H1 (cell line): ENCODE measurements around the gene ASXL2. TPM values are rescaled to one million over a fixed set of nuclear protein-coding genes. Genes with fewer than 3 reads are reported as not detected.
A peak's percentile ranks its signal among the peaks of the same experiment; 100 is the strongest.

ENCODE experiments used
- CTCF ChIA-PET: fragments of 300-600 bp; sonication (Branson Sonifier 250); formaldehyde crosslinking; loops from one replicate; lab custom pipeline; 2021; ENCODE audit not compliant: partially characterized antibody; lab: Charles Lee
- POLR2A ChIA-PET: fragments of 300-600 bp; sonication (Branson Sonifier 250); formaldehyde crosslinking; loops from one replicate; lab custom pipeline; 2021; ENCODE audit warnings: inconsistent platforms; ENCODE audit not compliant: partially characterized antibody; lab: Charles Lee
- DNase-seq, 2 experiments: peaks; one replicate each; pipeline versions ENCODE4 v3.0.0 to v3.0.0-alpha.2; 2010 to 2022; ENCODE audit warnings: low spot score in 2 of 2, low read depth in 1 of 2, mixed read lengths in 1 of 2
- FAIRE-seq: peaks from 2 replicates; lab custom pipeline; 2011; peaks lifted over from hg19 to GRCh38; lab: Jason Lieb, UNC
- H2AFZ ChIP-seq: 2 replicates; pipeline ENCODE4 v1.8.1; 2012; ENCODE audit warnings: low read length, inconsistent platforms
- H2AK5ac ChIP-seq: 2 replicates; pipeline ENCODE4 v1.6.1; 2013; ENCODE audit warnings: low read depth, low read length
- H2BK120ac ChIP-seq: replicated peaks from 2 replicates; pipeline ENCODE3; 2013; ENCODE audit warnings: low read depth, low read length, inconsistent platforms
- H2BK12ac ChIP-seq: 2 replicates; pipeline ENCODE4 v1.6.1; 2013; ENCODE audit warnings: low read depth, low read length
- H2BK15ac ChIP-seq: 2 replicates; pipeline ENCODE4 v1.6.1; 2013; ENCODE audit warnings: low read length
- H2BK20ac ChIP-seq: 2 replicates; pipeline ENCODE4 v1.6.1; 2013; ENCODE audit warnings: low read length
- H2BK5ac ChIP-seq: 2 replicates; pipeline ENCODE4 v1.6.1; 2013; ENCODE audit warnings: low read depth, low read length
- H3K14ac ChIP-seq: 2 replicates; pipeline ENCODE4 v1.6.1; 2013; ENCODE audit warnings: inconsistent platforms; ENCODE audit not compliant: insufficient read length
- H3K18ac ChIP-seq: 2 replicates; pipeline ENCODE4 v1.6.1; 2013; ENCODE audit warnings: low read length; ENCODE audit errors: extremely low read depth
- H3K23ac ChIP-seq: 2 replicates; pipeline ENCODE4 v1.6.1; 2013; ENCODE audit warnings: inconsistent platforms; ENCODE audit not compliant: insufficient read length
- H3K23me2 ChIP-seq: 2 replicates; pipeline ENCODE4 v1.6.1; 2013; ENCODE audit warnings: low read depth, low read length
- H3K27ac ChIP-seq: 2 replicates; pipeline ENCODE4 v1.6.1; 2011; ENCODE audit warnings: low read depth, low read length, inconsistent platforms
- H3K27me3 ChIP-seq, 4 experiments: replicated peaks in 1 of 4; 1 replicate in 1 of 4; 2 replicates in 3 of 4; pipeline versions ENCODE4 v1.6.1 to v1.8.1; 2011 to 2013; ENCODE audit warnings: low read length in 3 of 4, mild to moderate bottlenecking in 3 of 4, inconsistent platforms in 2 of 4, mixed read lengths in 2 of 4, moderate library complexity in 1 of 4; ENCODE audit not compliant: control insufficient read depth in 3 of 4, insufficient read depth in 3 of 4; ENCODE audit errors: extremely low read depth in 1 of 4
- H3K36me3 ChIP-seq, 4 experiments: 2 replicates each; pipeline versions ENCODE4 v1.6.1 to v1.8.1; 2011 to 2013; ENCODE audit warnings: mild to moderate bottlenecking in 4 of 4, low read length in 3 of 4, moderate library complexity in 2 of 4, control low read depth in 1 of 4, inconsistent platforms in 1 of 4; ENCODE audit not compliant: insufficient read depth in 4 of 4, control insufficient read depth in 2 of 4
- H3K4ac ChIP-seq: replicated peaks from 2 replicates; pipeline ENCODE3; 2013; ENCODE audit warnings: low read length, low read depth, mixed read lengths, inconsistent platforms; ENCODE audit not compliant: insufficient read length
- H3K4me1 ChIP-seq, 4 experiments: replicated peaks in 1 of 4; 1 replicate in 1 of 4; 2 replicates in 3 of 4; pipeline versions ENCODE4 v1.6.1 to v1.8.1; 2011 to 2013; ENCODE audit warnings: low read length in 3 of 4, inconsistent platforms in 2 of 4, mixed read lengths in 1 of 4; ENCODE audit not compliant: insufficient read depth in 4 of 4, control insufficient read depth in 3 of 4
- H3K4me2 ChIP-seq, 2 experiments: 2 replicates each; pipeline versions ENCODE4 v1.6.1 to v1.8.1; 2011 to 2013; ENCODE audit warnings: low read depth in 2 of 2, low read length in 2 of 2, control low read depth in 1 of 2, inconsistent platforms in 1 of 2, mild to moderate bottlenecking in 1 of 2; ENCODE audit not compliant: insufficient read depth in 1 of 2
- H3K4me3 ChIP-seq, 4 experiments: fragments of 200-600, 300-600 bp in 1 of 4; sonication (generic), shearing (Covaris generic), sonication (Bioruptor Twin) in 1 of 4; 2 replicates each; pipeline versions ENCODE4 v1.5.1 to v1.8.1; 2011 to 2016; ENCODE audit warnings: low read length in 4 of 4, low read depth in 3 of 4, control low read depth in 2 of 4, inconsistent platforms in 2 of 4, mild to moderate bottlenecking in 2 of 4, mixed read lengths in 1 of 4, moderate library complexity in 1 of 4; ENCODE audit not compliant: insufficient read depth in 2 of 4; ENCODE audit errors: extremely low read depth in 1 of 4
- H3K56ac ChIP-seq: replicated peaks from 2 replicates; pipeline ENCODE3; 2013; ENCODE audit warnings: low read depth, mild to moderate bottlenecking, mixed read lengths, low read length, inconsistent platforms; ENCODE audit not compliant: insufficient read length
- H3K79me1 ChIP-seq: 2 replicates; pipeline ENCODE4 v1.6.1; 2013; ENCODE audit warnings: low read depth, low read length, control low read depth
- H3K79me2 ChIP-seq, 2 experiments: 2 replicates each; pipeline versions ENCODE4 v1.6.1 to v1.8.1; 2012 to 2013; ENCODE audit warnings: low read length in 2 of 2, mild to moderate bottlenecking in 2 of 2, inconsistent platforms in 1 of 2; ENCODE audit not compliant: insufficient read depth in 2 of 2, control insufficient read depth in 1 of 2
- H3K9ac ChIP-seq, 4 experiments: replicated peaks in 1 of 4; 1 replicate in 1 of 4; 2 replicates in 3 of 4; pipeline versions ENCODE4 v1.6.1 to v1.8.1; 2011 to 2013; ENCODE audit warnings: low read depth in 3 of 4, low read length in 3 of 4, control low read depth in 2 of 4, mild to moderate bottlenecking in 2 of 4, moderate library complexity in 2 of 4, inconsistent platforms in 1 of 4; ENCODE audit errors: extremely low read depth in 1 of 4
- H3K9me3 ChIP-seq, 2 experiments: 2 replicates each; pipeline versions ENCODE4 v1.6.1 to v1.8.1; 2012 to 2013; ENCODE audit warnings: mild to moderate bottlenecking in 2 of 2, moderate library complexity in 2 of 2, control low read depth in 1 of 2, inconsistent platforms in 1 of 2, low read depth in 1 of 2, low read length in 1 of 2, mixed read lengths in 1 of 2; ENCODE audit not compliant: insufficient read depth in 2 of 2
- H4K20me1 ChIP-seq, 2 experiments: replicated peaks in 1 of 2; 2 replicates each; pipeline versions ENCODE3 to v1.8.1; 2011 to 2013; ENCODE audit warnings: inconsistent platforms in 2 of 2, low read length in 2 of 2, mild to moderate bottlenecking in 1 of 2; ENCODE audit not compliant: insufficient read depth in 2 of 2, control insufficient read depth in 1 of 2
- H4K5ac ChIP-seq: 2 replicates; pipeline ENCODE4 v1.6.1; 2013; ENCODE audit warnings: low read length, low read depth, mixed read lengths, inconsistent platforms; ENCODE audit not compliant: insufficient read length
- H4K8ac ChIP-seq: 2 replicates; pipeline ENCODE4 v1.8.0; 2013; ENCODE audit warnings: mild to moderate bottlenecking, moderate library complexity, low read length, inconsistent platforms; ENCODE audit not compliant: insufficient read depth; ENCODE audit errors: extremely low read depth
- H4K91ac ChIP-seq: replicated peaks from 2 replicates; pipeline ENCODE3; 2013; ENCODE audit warnings: low read length, mixed read lengths, inconsistent platforms; ENCODE audit not compliant: insufficient read length
- CHD2 ChIP-seq: IDR thresholded peaks from 2 replicates; pipeline ENCODE4 v1.6.1; 2012; ENCODE audit warnings: low read length, improper control_type of control experiment
- E2F6 ChIP-seq: IDR thresholded peaks from 2 replicates; pipeline ENCODE4 v1.6.1; 2012; ENCODE audit warnings: inconsistent platforms
- GABPA ChIP-seq: IDR thresholded peaks from 2 replicates; pipeline ENCODE4 v1.6.1; 2011; ENCODE audit warnings: mild to moderate bottlenecking, low read length, moderate library complexity, borderline replicate concordance; ENCODE audit not compliant: insufficient read depth
- KDM5A ChIP-seq: fragments of 200-600 bp; IDR thresholded peaks from 2 replicates; pipeline ENCODE4 v1.7.1; 2012; ENCODE audit warnings: mild to moderate bottlenecking, low read length, inconsistent platforms, mixed read lengths
- NRF1 ChIP-seq: IDR thresholded peaks from 2 replicates; pipeline ENCODE4 v1.6.1; 2011; ENCODE audit warnings: mild to moderate bottlenecking, low read depth, low read length, improper control_type of control experiment
- PHF8 ChIP-seq: fragments of 200-600 bp; sonication (generic); conservative IDR thresholded peaks from 2 replicates; pipeline ENCODE4 v1.7.1; 2012; ENCODE audit warnings: low read depth, mild to moderate bottlenecking, inconsistent platforms, low read length, moderate library complexity
- POLR2A ChIP-seq, 2 experiments: IDR thresholded peaks; 1 replicate in 1 of 2; 2 replicates in 1 of 2; pipeline ENCODE4 v1.6.1; 2011; ENCODE audit warnings: low read depth in 2 of 2, low read length in 2 of 2, mild to moderate bottlenecking in 2 of 2; ENCODE audit errors: control extremely low read depth in 1 of 2
- POLR2AphosphoS5 ChIP-seq: IDR thresholded peaks from 2 replicates; pipeline ENCODE4 v1.6.1; 2011; ENCODE audit warnings: low read depth, low read length
- SAP30 ChIP-seq: fragments of 300-600 bp; sonication (generic); IDR thresholded peaks from 2 replicates; pipeline ENCODE4 v1.7.1; 2012; ENCODE audit warnings: low read length, moderate library complexity, mild to moderate bottlenecking, inconsistent platforms; ENCODE audit not compliant: insufficient read depth, insufficient replicate concordance
- SRF ChIP-seq: IDR thresholded peaks from 2 replicates; pipeline ENCODE4 v1.6.1; 2011; ENCODE audit warnings: mild to moderate bottlenecking, low read depth, low read length, moderate library complexity
- SUZ12 ChIP-seq: fragments of 200-600 bp; sonication (generic); IDR thresholded peaks from 2 replicates; pipeline ENCODE4 v1.6.1; 2012; ENCODE audit warnings: mild to moderate bottlenecking, inconsistent platforms, low read length, moderate library complexity, mixed read lengths
- WGBS, 2 experiments: shearing (Covaris generic) in 1 of 2; methylation state at CpG; one replicate each; pipeline versions ENCODE4 v1.1.6 to v1.1.7; 2013 to 2015; ENCODE audit warnings: low lambda C conversion rate in 2 of 2, mixed read lengths in 2 of 2, inconsistent platforms in 1 of 2, low coverage in 1 of 2, missing lambda C conversion rate in 1 of 2; ENCODE audit not compliant: insufficient replicate concordance in 2 of 2, insufficient coverage in 1 of 2, insufficient read length in 1 of 2; ENCODE audit errors: extremely low coverage in 1 of 2, missing lambda C conversion rate in 1 of 2; 5-methylcytosine and 5-hydroxymethylcytosine counted together
- polyA plus RNA-seq, 7 experiments: library from polyadenylated mRNA; depleted of rRNA in 3 of 7; stranded (reverse) in 5 of 7; unstranded in 2 of 7; fragments of >200 nt in 5 of 7; fragments of 200-250 nt in 2 of 7; gene quantifications; 1 replicate in 5 of 7; 2 replicates in 1 of 7; 4 replicates in 1 of 7; pipeline versions ENCODE4 v1.2.1 to v1.2.3, GENCODE V29; 2011 to 2013; ENCODE audit warnings: missing spikeins in 2 of 7, mixed read lengths in 2 of 7
- total RNA-seq: library from RNA; stranded (reverse); fragmentation: NEBNext Ultra II Directional; extraction: Animal tissue kit (Norgen Biotek cat#: 25700); gene quantifications from 2 replicates; pipeline ENCODE4 v1.2.1, GENCODE V29; 2021

Gene ASXL2
- total and polyA plus RNA-seq, 2 of the 8 experiments (the other 6 are each of a cell fraction or from before 2014, with no cell fraction given), result 7.2 to 41.3 TPM

- 90% methylated on average over 18 of the region's 18 CpGs; no CpG with 5 or more reads in 1 of the 2 experiments for WGBS, 2 experiments
- no peaks in the 10 kb centered on the region for H3K79me1 ChIP-seq
- H3K23me2 ChIP-seq, result no peaks in the 10 kb centered on the region
These were observed 48.9 kb upstream of the ASXL2 start for GRCh38 chr2:25926984-25927756.

More at GRCh38 chr2:25926984-25927756, 48.9 kb upstream of the ASXL2 start:
- Histone ChIP-seq H3K4me1 (0 out of 7 replicates have a peak, but pooled peaks cover 0 to 2% (median 0%) of the 10 kb centered on the region in 4 experiments), H3K27me3 (no peaks in the 10 kb centered on the region), H3K4ac (no peak overlapping the region), H3K4me3 (no peak overlapping the region), H4K91ac (no peak overlapping the region), H3K56ac (no peak overlapping the region), H2BK5ac (no peak overlapping the region), H2AFZ (no peak overlapping the region), H3K23ac (no peak overlapping the region), H3K27ac (0 out of 2 replicates have a peak overlapping the region, but pooled peaks have one; percentile 7), H2BK12ac (no peak overlapping the region), H3K36me3 (peaks cover 2 to 27% (median 8%) of the 10 kb centered on the region in 4 experiments; a peak in 6 of 8 replicates), H3K9me3 (no peaks in the 10 kb centered on the region), H2BK20ac (no peak overlapping the region), H4K20me1 (peaks cover 0 to 3% of the 10 kb centered on the region in 2 experiments), H2BK15ac (no peak overlapping the region), H3K14ac (no peak overlapping the region), H3K9ac (no peak overlapping the region; a peak in 1 of 7 replicates), H4K8ac (no peak overlapping the region), H2AK5ac (no peak overlapping the region), H3K4me2 (no peak overlapping the region), H2BK120ac (no peak overlapping the region), H3K79me2 (no peaks in the 10 kb centered on the region), H3K18ac (no peak overlapping the region), H4K5ac (no peak overlapping the region)
- ChIA-PET POLR2A (no interaction called here), CTCF (no interaction called here)
- FAIRE-seq, result no peak
- DNase-seq, result no peak
- TF ChIP-seq POLR2A (IDR thresholded peaks at IDR 0.05; ENCODE audit: control extremely low read depth in 1 of 2, low read depth in 2 of 2, low read length in 2 of 2) (no peak), KDM5A (no peak), CHD2 (no peak), E2F6 (no peak), SRF (no peak), SUZ12 (no peak), GABPA (no peak), POLR2AphosphoS5 (no peak), SAP30 (no peak), NRF1 (no peak), PHF8 (no peak)
